ENCODE measurements around the gene CRHR1. TPM values are rescaled to one million over a fixed set of nuclear protein-coding genes. Genes with fewer than 3 reads are reported as not detected.

The CRHR1 gene
- total RNA-seq, 4 donors from 2014 or later: 0.25 to 3.7 (median 1.5) TPM

DNA sequence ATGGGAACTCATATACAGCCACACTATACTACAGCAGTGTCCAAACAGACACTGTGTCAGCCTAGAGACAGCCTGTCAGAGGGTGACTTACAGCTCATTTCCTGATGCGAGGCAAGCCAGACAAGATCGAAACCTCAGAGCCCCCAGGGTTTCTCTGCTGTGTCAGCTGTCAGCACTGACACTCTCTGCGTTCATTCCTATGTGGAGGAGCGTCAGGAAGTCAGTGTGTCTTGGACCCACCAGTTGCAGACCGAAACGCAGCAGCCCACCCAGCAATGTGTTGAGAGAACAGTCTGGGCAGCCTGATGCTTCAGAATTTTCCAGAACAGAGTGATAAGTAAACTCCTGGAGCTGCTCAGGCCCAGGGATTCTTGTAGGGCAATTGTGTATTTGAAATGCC, 89.6 kb downstream of the CRHR1 start:
- DNase-seq (ENCODE audit: low spot score in 2 of 2): no peak
- intact Hi-C loops (cut with DNase I; ENCODE audit: low total_unique reads): no loop called here
- no peak overlapping the region for H3K4me3 ChIP-seq (ENCODE audit: low read depth, poor library complexity, severe bottlenecking)
- TF ChIP-seq, protein P1, sequence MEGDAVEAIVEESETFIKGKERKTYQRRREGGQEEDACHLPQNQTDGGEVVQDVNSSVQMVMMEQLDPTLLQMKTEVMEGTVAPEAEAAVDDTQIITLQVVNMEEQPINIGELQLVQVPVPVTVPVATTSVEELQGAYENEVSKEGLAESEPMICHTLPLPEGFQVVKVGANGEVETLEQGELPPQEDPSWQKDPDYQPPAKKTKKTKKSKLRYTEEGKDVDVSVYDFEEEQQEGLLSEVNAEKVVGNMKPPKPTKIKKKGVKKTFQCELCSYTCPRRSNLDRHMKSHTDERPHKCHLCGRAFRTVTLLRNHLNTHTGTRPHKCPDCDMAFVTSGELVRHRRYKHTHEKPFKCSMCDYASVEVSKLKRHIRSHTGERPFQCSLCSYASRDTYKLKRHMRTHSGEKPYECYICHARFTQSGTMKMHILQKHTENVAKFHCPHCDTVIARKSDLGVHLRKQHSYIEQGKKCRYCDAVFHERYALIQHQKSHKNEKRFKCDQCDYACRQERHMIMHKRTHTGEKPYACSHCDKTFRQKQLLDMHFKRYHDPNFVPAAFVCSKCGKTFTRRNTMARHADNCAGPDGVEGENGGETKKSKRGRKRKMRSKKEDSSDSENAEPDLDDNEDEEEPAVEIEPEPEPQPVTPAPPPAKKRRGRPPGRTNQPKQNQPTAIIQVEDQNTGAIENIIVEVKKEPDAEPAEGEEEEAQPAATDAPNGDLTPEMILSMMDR (IDR thresholded peaks at IDR 0.05): no peak
- no peak for TF ChIP-seq POLR2A (IDR thresholded peaks at IDR 0.05)
- WGBS, 2 donors: 6 to 18% methylated on average over 6 of the region's 6 CpGs

DNA sequence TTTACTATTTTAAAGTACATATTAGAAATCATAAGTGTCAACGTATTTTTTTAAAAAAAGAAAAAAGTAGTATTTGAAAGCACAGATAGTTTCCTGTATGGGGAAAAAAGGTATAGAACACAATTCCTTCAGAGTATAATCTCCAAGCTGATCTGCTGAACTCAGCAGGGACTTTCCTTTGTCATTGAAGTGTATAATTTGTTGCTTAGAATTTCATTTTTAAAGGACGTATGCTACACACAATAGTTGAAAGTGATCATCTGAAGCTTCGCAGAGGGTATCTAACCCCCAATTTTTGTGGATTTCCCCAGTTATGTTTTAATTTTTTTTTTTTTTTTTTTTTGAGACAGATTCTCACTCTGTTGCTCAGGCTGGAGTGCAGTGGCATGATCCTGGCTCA, 90.0 kb downstream of the CRHR1 start:
- no peak for TF ChIP-seq POLR2A (IDR thresholded peaks at IDR 0.05)
- TF ChIP-seq, protein P1 (IDR thresholded peaks at IDR 0.05): no peak
- 37 to 42% methylated on average over 3 of the region's 3 CpGs for whole genome bisulfite sequencing, 2 donors
- no peak overlapping the region for H3K4me3 ChIP-seq (ENCODE audit: low read depth, poor library complexity, severe bottlenecking)
- intact Hi-C loops (cut with DNase I; ENCODE audit: low total_unique reads): no loop called here
- DNase-seq (ENCODE audit: low spot score in 2 of 2): no peak

GRCh38 chr17:45876539-45876938, 92.4 kb downstream of the CRHR1 start:
- DNase-seq (ENCODE audit: low spot score in 2 of 2): no peak
- intact Hi-C loops (cut with DNase I; ENCODE audit: low total_unique reads): no loop called here
- no peak overlapping the region for H3K4me3 ChIP-seq (ENCODE audit: low read depth, poor library complexity, severe bottlenecking)
- WGBS, 2 donors: 78 to 79% methylated on average over 3 of the region's 3 CpGs
- no peak for TF ChIP-seq POLR2A (IDR thresholded peaks at IDR 0.05)
- TF ChIP-seq, protein P1 (IDR thresholded peaks at IDR 0.05): no peak

- TF ChIP-seq, protein P1 (IDR thresholded peaks at IDR 0.05): no peak
- DNase-seq (ENCODE audit: low spot score in 2 of 2): no peak
- H3K4me3 ChIP-seq (ENCODE audit: low read depth, poor library complexity, severe bottlenecking): no peak overlapping the region
- intact Hi-C loops (cut with DNase I; ENCODE audit: low total_unique reads): no loop called here
- 65 to 74% methylated on average over 1 of the region's 1 CpG for WGBS, 2 donors
Measured at GRCh38 chr17:45877467-45877866, 93.3 kb downstream of the CRHR1 start.

DNA sequence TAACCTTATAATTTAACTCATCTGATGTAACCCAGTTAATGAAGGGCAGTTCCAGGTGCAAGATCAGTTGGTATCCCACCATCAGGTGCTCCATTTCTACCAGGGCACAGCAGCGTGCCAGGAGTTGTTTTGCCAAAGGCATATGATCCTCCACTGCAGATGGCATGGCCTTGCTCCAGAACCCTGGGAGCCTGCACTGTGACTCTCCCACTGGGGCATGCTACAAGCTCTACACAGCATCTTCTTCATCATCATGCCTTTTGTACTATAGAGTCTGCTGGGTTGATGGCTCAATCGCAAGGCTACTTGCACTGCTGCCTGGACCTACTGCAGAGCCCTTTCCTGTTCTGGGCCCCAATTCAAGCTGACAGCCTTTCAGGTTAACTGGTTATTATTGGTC, 98.9 kb downstream of the CRHR1 start:
- WGBS, 2 donors: 81 to 89% methylated on average over 2 of the region's 2 CpGs
- intact Hi-C loops (cut with DNase I; ENCODE audit: low total_unique reads): no loop called here
- no peak overlapping the region for H3K4me3 ChIP-seq (ENCODE audit: low read depth, poor library complexity, severe bottlenecking)
- no peak for DNase-seq (ENCODE audit: low spot score in 2 of 2)
- TF ChIP-seq, protein P1 (IDR thresholded peaks at IDR 0.05): no peak
- TF ChIP-seq POLR2A (IDR thresholded peaks at IDR 0.05): no peak

Other genes with a start within 250 kb of the CRHR1 start
- not detected for gene SPPL2C, start 60.6 kb downstream of the CRHR1 start, total RNA-seq
- 1 to 10 TPM; 4.1 to 7.6 (median 6.2) TPM for gene MAPT, start 110.2 kb downstream of the CRHR1 start, total RNA-seq
- not detected for gene STH, start 214.9 kb downstream of the CRHR1 start, total RNA-seq

Measured in lower leg skin (tissue), 4 donors.